ENCODE measurements around the gene LCN9. TPM values are rescaled to one million over a fixed set of nuclear protein-coding genes. Genes with fewer than 3 reads are reported as not detected.

LCN9 gene
- total and polyA plus RNA-seq, 2 of the 13 experiments (the other 11 are each of a cell fraction or from before 2014, with no cell fraction given), result not detected

DNA sequence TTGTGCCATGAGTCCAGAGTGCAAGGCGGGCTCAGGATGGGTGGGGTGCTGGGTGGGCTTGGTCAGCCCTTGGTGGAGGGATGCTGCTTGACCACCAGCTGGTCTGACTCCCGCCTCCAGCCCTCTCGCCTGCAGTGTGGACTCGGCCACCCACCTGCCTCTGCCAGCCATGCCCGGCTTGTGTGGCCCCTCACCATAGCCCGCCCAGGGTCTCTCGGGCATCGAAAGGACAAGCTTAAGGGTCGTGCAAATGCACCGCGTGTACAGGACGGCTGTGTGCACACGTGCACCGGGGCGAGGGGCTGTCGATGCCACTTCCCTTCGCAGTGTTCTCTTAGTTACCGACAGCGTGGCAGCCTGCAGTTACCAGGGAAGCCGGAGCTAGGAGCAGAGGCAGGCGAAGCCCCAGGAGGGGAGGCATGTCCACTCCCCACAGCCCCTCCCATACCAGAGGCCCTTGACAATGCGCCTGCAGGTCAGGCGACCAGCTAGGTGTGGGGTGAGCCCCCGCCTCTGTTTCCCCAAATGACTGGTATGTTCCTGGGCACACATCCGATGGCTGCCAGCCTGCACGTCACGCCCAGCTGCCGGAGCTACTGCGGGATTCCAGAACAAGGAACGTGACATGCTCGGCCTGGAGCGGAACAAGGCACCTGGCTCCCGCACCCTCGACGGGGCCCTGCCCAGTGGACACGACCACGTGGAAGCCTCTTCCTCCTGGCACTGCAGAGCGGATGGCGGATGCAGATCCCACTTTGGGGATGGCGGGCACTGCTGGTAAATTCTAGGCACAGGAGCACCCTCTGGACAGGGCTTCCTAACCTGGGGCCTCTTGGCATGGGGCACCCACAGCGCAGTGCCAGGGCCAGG lies 7.8 kb downstream of the LCN9 start:
- Histone ChIP-seq H3K27me3 (ENCODE audit: control insufficient read depth in 1 of 2, insufficient read depth in 2 of 2, low read length in 2 of 2) (peaks cover 2 to 34% of the 10 kb centered on the region in 2 experiments; a peak in 4 of 5 replicates), H3K27ac (ENCODE audit: extremely low read length, insufficient read depth, low read length) (no peak overlapping the region), H3K9ac (ENCODE audit: insufficient read depth, low read depth, low read length) (no peak overlapping the region), H3K36me3 (replicated peaks in 1 of 2; ENCODE audit: control insufficient read depth in 1 of 2, insufficient read depth in 2 of 2, low read length in 2 of 2) (no peaks in the 10 kb centered on the region), H3K79me2 (ENCODE audit: insufficient read depth, low read length) (no peaks in the 10 kb centered on the region), H2AFZ (ENCODE audit: low read length) (no peak overlapping the region), H3K4me2 (ENCODE audit: low read depth, low read length) (no peak overlapping the region), H3K9me3 (ENCODE audit: low read length) (no peaks in the 10 kb centered on the region), H4K20me1 (ENCODE audit: insufficient read depth, low read length) (0 out of 2 replicates have a peak, but pooled peaks cover 2% of the 10 kb centered on the region), H3K4me1 (ENCODE audit: insufficient read depth, low read length) (no peaks in the 10 kb centered on the region), H3K4me3 (replicated peaks in 1 of 3; ENCODE audit: insufficient read depth in 1 of 3, low read depth in 2 of 3, low read length in 3 of 3) (no peak overlapping the region)
- ATAC-seq (no peak), DNase-seq (ENCODE audit: low spot score) (no peak), FAIRE-seq (no peak)
- in situ Hi-C loops (cut with HindIII; ENCODE audit: extremely low pct_ligation_motif_present, low pct_unique_long_range_greater_than_20kb), result no loop called here
- ChIA-PET POLR2A (no interaction called here), CTCF (ENCODE audit: low intra/inter-chr PET ratio, low total read pairs) (no interaction called here)
- 50% methylated on average over 8 of the region's 41 CpGs for WGBS (ENCODE audit: low lambda C conversion rate)
- BruUV-seq (replicated peaks), result no TSS peak
- intact Hi-C loops (cut with micrococcal nuclease; ENCODE audit: unreplicated experiment), result no loop called here
- TF ChIP-seq ZNF331 (CRISPR knock-in tag; IDR thresholded peaks at IDR 0.05) (no peak), GABPB1 (CRISPR knock-in tag; IDR thresholded peaks at IDR 0.05) (no peak), ZNF484 (CRISPR knock-in tag; IDR thresholded peaks at IDR 0.05; ENCODE audit: borderline replicate concordance, low read depth) (no peak), HINFP (CRISPR knock-in tag; IDR thresholded peaks at IDR 0.05; ENCODE audit: low read depth) (no peak), PATZ1 (CRISPR knock-in tag; IDR thresholded peaks at IDR 0.05) (no peak), ZNF841 (CRISPR knock-in tag; IDR thresholded peaks at IDR 0.05; ENCODE audit: borderline replicate concordance) (no peak), RBM39 (IDR thresholded peaks at IDR 0.05; ENCODE audit: low read depth, low read length, poor library complexity, severe bottlenecking) (no peak), ZIK1 (CRISPR knock-in tag; IDR thresholded peaks at IDR 0.05; ENCODE audit: borderline replicate concordance, low read depth) (no peak), ZNF10 (CRISPR knock-in tag; IDR thresholded peaks at IDR 0.05; ENCODE audit: borderline replicate concordance, low read depth) (no peak), PRDM10 (CRISPR knock-in tag; IDR thresholded peaks at IDR 0.05; ENCODE audit: low read depth) (no peak)
